Subcutaneous abdominal adipose tissue (tissue), 5 donors: ENCODE measurements around the gene ATG5.

ENCODE experiments used
- H3K27ac ChIP-seq: one replicate; pipeline ENCODE4 v1.7.0; 2013; ENCODE audit warnings: low read depth, mild to moderate bottlenecking, inconsistent platforms, low read length, moderate library complexity
- H3K27me3 ChIP-seq, 5 donors: one replicate each; pipeline ENCODE4 v1.7.0; 2013; ENCODE audit warnings: low read length in 5 of 5, inconsistent platforms in 1 of 5; ENCODE audit not compliant: control insufficient read depth in 5 of 5, insufficient read depth in 4 of 5
- H3K36me3 ChIP-seq, 5 donors: one replicate each; pipeline ENCODE4 v1.7.0; 2013; ENCODE audit warnings: low read length in 5 of 5; ENCODE audit not compliant: control insufficient read depth in 5 of 5, insufficient read depth in 5 of 5
- H3K4me1 ChIP-seq, 5 donors: one replicate each; pipeline ENCODE4 v1.7.0; 2013; ENCODE audit warnings: low read length in 5 of 5, mild to moderate bottlenecking in 3 of 5, moderate library complexity in 1 of 5; ENCODE audit not compliant: control insufficient read depth in 5 of 5, insufficient read depth in 5 of 5
- H3K4me3 ChIP-seq, 5 donors: one replicate each; pipeline ENCODE4 v1.7.0; 2013; ENCODE audit warnings: low read length in 5 of 5, low read depth in 1 of 5
- H3K9ac ChIP-seq, 5 donors: one replicate each; pipeline ENCODE4 v1.7.0; 2013; ENCODE audit warnings: low read length in 5 of 5, mild to moderate bottlenecking in 4 of 5, moderate library complexity in 3 of 5
- H3K9me3 ChIP-seq, 5 donors: one replicate each; pipeline ENCODE4 v1.7.0; 2013; ENCODE audit warnings: low read length in 5 of 5; ENCODE audit not compliant: control insufficient read depth in 5 of 5
- donor health status: healthy.
- donor health status: healthy.
- donor health status: healthy.
- donor health status: healthy.
- donor health status: healthy.

Gene ATG5

DNA sequence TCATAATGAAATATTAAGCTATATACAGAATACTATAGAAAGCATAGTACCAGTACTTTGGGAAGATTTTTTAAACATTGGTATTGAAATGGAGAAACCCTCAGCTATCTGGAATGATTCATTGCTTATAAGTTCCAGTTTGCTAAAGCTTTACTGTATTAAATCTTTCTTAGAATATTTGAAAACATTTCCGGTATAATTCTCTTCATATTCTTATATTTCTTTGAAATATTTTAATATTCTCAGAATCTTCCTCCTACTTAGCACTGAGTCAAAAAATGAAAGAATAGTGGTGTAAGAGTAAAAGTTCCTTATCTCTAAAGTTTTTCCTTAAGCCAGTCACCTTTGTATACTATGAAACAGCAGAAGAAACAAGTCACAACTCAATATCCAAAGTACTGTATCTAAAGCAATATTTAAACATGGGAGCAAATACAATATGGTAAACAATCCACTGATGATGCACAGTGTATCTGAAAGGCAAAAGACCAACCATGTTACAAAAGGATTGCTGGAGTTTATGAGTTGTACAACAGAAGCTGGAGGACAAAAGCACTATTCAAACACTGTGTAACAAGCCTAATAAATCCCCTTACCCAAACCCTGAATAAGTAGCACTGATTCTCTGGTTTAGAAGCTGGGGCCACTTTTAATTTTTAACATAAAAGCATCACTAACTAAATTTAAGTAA, 137.3 kb downstream of the ATG5 start:
- H3K9me3 ChIP-seq, result no peaks in the 10 kb centered on the region
- H3K4me1 ChIP-seq, result no peaks in the 10 kb centered on the region
- H3K36me3 ChIP-seq, result peaks cover 4 to 7% (median 5%) of the 10 kb centered on the region in 5 donors
- H3K27ac ChIP-seq, result no peak overlapping the region
- no peaks in the 10 kb centered on the region for H3K27me3 ChIP-seq
- H3K4me3 ChIP-seq, result no peak overlapping the region
- no peak overlapping the region for H3K9ac ChIP-seq

- Histone ChIP-seq H3K9ac (no peak overlapping the region), H3K4me1 (no peaks in the 10 kb centered on the region), H3K36me3 (peaks cover 4 to 7% (median 5%) of the 10 kb centered on the region in 5 donors), H3K9me3 (no peaks in the 10 kb centered on the region), H3K27ac (no peak overlapping the region), H3K4me3 (no peak overlapping the region), H3K27me3 (no peaks in the 10 kb centered on the region)
Observed at GRCh38 chr6:106187424-106187982, 138.1 kb downstream of the ATG5 start.

GRCh38 chr6:106186714-106187113, 138.8 kb downstream of the ATG5 start:
- Histone ChIP-seq H3K4me3 (no peak overlapping the region), H3K27ac (no peak overlapping the region), H3K4me1 (no peaks in the 10 kb centered on the region), H3K36me3 (peaks cover 4 to 7% (median 5%) of the 10 kb centered on the region in 5 donors), H3K9me3 (no peaks in the 10 kb centered on the region), H3K9ac (no peak overlapping the region), H3K27me3 (no peaks in the 10 kb centered on the region)

GRCh38 chr6:106186172-106186571, 139.4 kb downstream of the ATG5 start:
- Histone ChIP-seq H3K4me3 (no peak overlapping the region), H3K9me3 (no peaks in the 10 kb centered on the region), H3K27ac (no peak overlapping the region), H3K4me1 (no peaks in the 10 kb centered on the region), H3K36me3 (peaks cover 4 to 7% (median 5%) of the 10 kb centered on the region in 5 donors), H3K27me3 (no peaks in the 10 kb centered on the region), H3K9ac (no peak overlapping the region)

DNA sequence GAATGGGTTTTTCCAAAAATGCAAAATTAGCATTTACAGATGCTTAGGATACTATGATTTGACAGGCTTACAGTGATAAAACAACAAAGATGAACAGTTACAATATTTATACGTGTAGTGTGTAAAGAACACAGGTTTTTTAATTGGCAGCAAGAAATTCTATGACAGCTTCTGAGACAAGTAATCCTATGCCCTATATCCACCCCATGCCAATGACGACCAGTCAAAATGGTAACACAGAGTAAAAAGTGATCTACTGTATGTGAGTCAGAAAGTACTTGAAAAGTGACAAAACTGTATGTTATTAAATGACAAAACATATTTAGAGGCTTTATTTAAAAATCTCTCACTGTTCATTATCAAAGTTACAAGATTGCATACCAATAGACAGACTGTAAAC, 139.9 kb downstream of the ATG5 start:
- H3K9ac ChIP-seq, result no peak overlapping the region
- peaks cover 4 to 7% (median 5%) of the 10 kb centered on the region in 5 donors for H3K36me3 ChIP-seq
- H3K27me3 ChIP-seq, result no peaks in the 10 kb centered on the region
- no peak overlapping the region for H3K4me3 ChIP-seq
- H3K9me3 ChIP-seq, result no peaks in the 10 kb centered on the region
- no peaks in the 10 kb centered on the region for H3K4me1 ChIP-seq
- no peak overlapping the region for H3K27ac ChIP-seq

DNA sequence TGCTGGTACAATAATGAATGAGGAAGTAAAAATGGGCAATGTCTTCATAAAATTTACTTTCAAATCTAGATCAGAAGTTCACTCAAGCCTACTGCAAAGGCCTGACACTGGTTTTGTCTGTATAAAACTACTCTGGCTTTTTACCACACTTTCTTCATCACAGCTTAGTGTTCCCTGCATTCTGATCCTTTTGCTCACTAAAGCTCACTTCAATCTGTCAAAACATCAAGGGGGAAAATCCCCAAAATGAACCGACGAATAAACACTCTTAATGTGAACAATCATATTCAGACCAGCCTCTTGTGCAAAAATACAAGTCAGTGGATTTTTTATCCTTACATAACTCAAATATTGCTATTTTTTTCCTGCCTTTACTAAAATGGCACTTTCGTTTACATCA, 140.9 kb downstream of the ATG5 start:
- Histone ChIP-seq H3K9me3 (no peaks in the 10 kb centered on the region), H3K9ac (no peak overlapping the region), H3K4me1 (no peaks in the 10 kb centered on the region), H3K36me3 (peaks cover 4 to 7% (median 5%) of the 10 kb centered on the region in 5 donors), H3K4me3 (no peak overlapping the region), H3K27me3 (no peaks in the 10 kb centered on the region), H3K27ac (no peak overlapping the region)

- no peaks in the 10 kb centered on the region for H3K9me3 ChIP-seq
- H3K9ac ChIP-seq, result no peak overlapping the region
- H3K27me3 ChIP-seq, result no peaks in the 10 kb centered on the region
- peaks cover 3 to 6% (median 5%) of the 10 kb centered on the region in 5 donors for H3K36me3 ChIP-seq
- no peak overlapping the region for H3K27ac ChIP-seq
- H3K4me1 ChIP-seq, result no peaks in the 10 kb centered on the region
- H3K4me3 ChIP-seq, result no peak overlapping the region
Observed at GRCh38 chr6:106183430-106183829, 142.1 kb downstream of the ATG5 start.

DNA sequence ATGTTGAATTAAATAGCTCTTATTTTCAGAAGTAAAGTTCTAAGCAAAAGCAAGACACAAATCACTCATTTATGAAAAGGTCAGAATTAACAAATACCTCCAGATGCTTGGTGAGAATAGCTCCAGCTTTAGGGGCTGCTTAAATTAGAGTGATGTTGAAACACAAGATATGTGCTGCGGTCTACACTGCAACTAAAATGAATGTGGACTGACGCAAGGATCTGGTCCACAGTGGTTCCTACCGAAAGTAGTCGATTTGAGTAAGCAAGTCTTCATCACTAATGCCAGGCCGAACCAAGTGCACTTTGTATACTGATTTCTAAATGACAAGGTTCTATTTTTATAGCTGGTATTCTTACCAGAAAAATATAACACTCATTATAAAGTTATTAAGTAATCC, 143.1 kb downstream of the ATG5 start:
- no peaks in the 10 kb centered on the region for H3K9me3 ChIP-seq
- H3K4me1 ChIP-seq, result no peaks in the 10 kb centered on the region
- H3K4me3 ChIP-seq, result no peak overlapping the region
- no peak overlapping the region for H3K9ac ChIP-seq
- H3K27ac ChIP-seq, result no peak overlapping the region
- peaks cover 3 to 6% (median 5%) of the 10 kb centered on the region in 5 donors for H3K36me3 ChIP-seq
- no peaks in the 10 kb centered on the region for H3K27me3 ChIP-seq

DNA sequence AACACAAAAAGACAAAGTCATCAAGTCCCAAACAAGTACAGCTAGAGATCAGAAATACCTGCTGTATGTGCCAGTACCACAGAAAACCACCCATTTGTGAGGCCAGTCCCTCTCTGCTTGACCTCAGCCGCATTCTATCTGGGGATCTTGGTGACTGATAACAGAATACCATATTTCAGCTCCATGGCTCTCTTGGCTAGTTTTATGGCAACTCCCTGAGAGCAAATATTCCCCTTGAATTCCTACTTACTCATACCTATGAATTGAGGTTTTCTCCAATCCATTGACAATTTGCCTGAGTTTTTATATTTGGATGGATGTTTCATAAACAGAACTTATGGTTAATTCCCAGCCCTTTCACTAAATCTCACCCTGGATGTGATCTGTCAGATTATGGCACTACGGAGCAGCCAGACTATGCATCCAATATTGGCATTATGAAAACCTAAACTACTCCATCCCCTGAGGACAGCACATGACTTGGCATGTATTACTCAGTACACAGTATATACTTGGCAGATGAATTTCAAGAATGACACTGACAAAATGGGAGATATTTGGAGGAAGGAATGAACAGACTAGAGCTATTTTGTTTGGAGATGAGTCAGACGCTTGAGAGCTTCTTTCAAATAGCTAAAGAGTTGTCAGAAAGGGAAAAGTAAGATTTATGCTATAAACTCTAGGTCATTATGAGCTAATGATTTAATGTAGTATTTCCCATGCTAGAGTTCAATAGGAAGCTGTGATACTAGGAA, 143.7 kb downstream of the ATG5 start:
- no peaks in the 10 kb centered on the region for H3K27me3 ChIP-seq
- no peaks in the 10 kb centered on the region for H3K9me3 ChIP-seq
- no peak overlapping the region for H3K27ac ChIP-seq
- no peak overlapping the region for H3K9ac ChIP-seq
- no peaks in the 10 kb centered on the region for H3K4me1 ChIP-seq
- H3K36me3 ChIP-seq, result peaks cover 3 to 6% (median 5%) of the 10 kb centered on the region in 5 donors
- no peak overlapping the region for H3K4me3 ChIP-seq

DNA sequence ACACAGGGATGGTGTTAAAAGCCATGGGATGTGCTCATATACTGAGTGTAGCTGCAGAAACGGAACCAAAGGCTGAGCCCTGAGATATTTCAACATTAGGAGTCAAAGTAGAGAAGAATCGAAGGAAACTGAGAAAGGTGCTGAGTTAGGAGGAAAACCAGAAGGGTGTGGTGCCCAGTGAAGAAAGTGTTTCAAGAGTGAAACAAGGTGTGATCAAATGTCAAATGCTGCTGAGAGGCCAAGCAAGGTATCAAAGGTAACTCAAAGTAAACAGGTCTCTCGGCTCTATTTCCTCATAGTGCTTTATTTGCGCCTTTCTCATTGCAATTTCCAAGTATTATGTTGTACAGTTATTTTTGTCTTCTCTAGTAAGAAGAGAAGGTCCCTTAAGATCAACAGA, 145.4 kb downstream of the ATG5 start:
- Histone ChIP-seq H3K9ac (no peak overlapping the region), H3K36me3 (no peaks in the 10 kb centered on the region), H3K27ac (no peak overlapping the region), H3K9me3 (no peaks in the 10 kb centered on the region), H3K4me3 (no peak overlapping the region), H3K4me1 (no peaks in the 10 kb centered on the region), H3K27me3 (no peaks in the 10 kb centered on the region)
